A673 (cell line): ENCODE measurements around the gene CEP192.
"Not testable (repeated sequence)": the region's sequence is repeated elsewhere in the genome, so short reads cannot be mapped to it uniquely, and the experiment has no call there.

Source experiments
- CTCF ChIP-seq: fragments of 300-800, 200-600 bp; sonication (generic); conservative IDR thresholded peaks from 2 replicates; pipeline ENCODE4 v1.5.1; 2017; ENCODE audit warnings: low read depth, mild to moderate bottlenecking, antibody characterized with exemption, low read length, moderate library complexity, mixed read lengths
- EZH2 ChIP-seq: fragments of 200-600 bp; sonication (generic); IDR thresholded peaks from 2 replicates; pipeline ENCODE4 v1.6.1; 2017; ENCODE audit warnings: borderline replicate concordance, low read depth, mild to moderate bottlenecking, mixed read lengths, antibody characterized with exemption, low read length; ENCODE audit not compliant: poor library complexity, severe bottlenecking

- TF ChIP-seq EZH2, CTCF: not testable (repeated sequence)
These were observed 106.9 kb downstream of the CEP192 start for GRCh38 chr18:13098104-13098503.
